B cell (primary cell): ENCODE measurements around the gene VPS8. TPM values are rescaled to one million over a fixed set of nuclear protein-coding genes. Genes with fewer than 3 reads are reported as not detected.

Source experiments
- ATAC-seq: fragments of 200-7000 bp; cut with Tn5 transposase; one replicate; pipeline ENCODE4 v1.10.0; 2021; ENCODE audit warnings: low read depth, mild to moderate bottlenecking, moderate number of reproducible peaks, moderate library complexity
- CTCF ChIA-PET: fragments of 350-600 bp; sonication (Branson Sonifier 250); formaldehyde crosslinking; loops from one replicate; lab custom pipeline; 2021; ENCODE audit warnings: antibody characterized with exemption, inconsistent platforms; lab: Charles Lee
- POLR2A ChIA-PET: fragments of 350-600 bp; sonication (Branson Sonifier 250); formaldehyde crosslinking; loops from one replicate; lab custom pipeline; 2021; ENCODE audit warnings: antibody characterized with exemption; lab: Charles Lee
- DNase-seq: peaks from one replicate; pipeline ENCODE4 v3.0.0; 2013
- H2AFZ ChIP-seq: 2 replicates; pipeline ENCODE4 v1.6.1; 2012; ENCODE audit warnings: mild to moderate bottlenecking, low read depth, low read length; ENCODE audit not compliant: insufficient read depth, poor library complexity, severe bottlenecking
- H3K27ac ChIP-seq, 2 donors: 1 replicate in 1 of 2; 2 replicates in 1 of 2; pipeline ENCODE4 v1.5.1; 2012 to 2013; ENCODE audit warnings: low read length in 2 of 2, mild to moderate bottlenecking in 2 of 2, moderate library complexity in 1 of 2
- H3K27me3 ChIP-seq, 4 experiments: fragments of 200-600 bp in 1 of 4; sonication (generic) in 1 of 4; replicated peaks in 1 of 4; 1 replicate in 2 of 4; 2 replicates in 2 of 4; pipeline versions ENCODE4 v1.6.1 to v1.7.0; 2013 to 2016; ENCODE audit warnings: low read length in 3 of 4, mild to moderate bottlenecking in 2 of 4, mixed read lengths in 1 of 4, moderate library complexity in 1 of 4; ENCODE audit not compliant: insufficient read depth in 4 of 4, control insufficient read depth in 3 of 4; ENCODE audit errors: control extremely low read depth in 1 of 4
- H3K36me3 ChIP-seq, 2 experiments: replicated peaks in 1 of 2; 1 replicate in 1 of 2; 2 replicates in 1 of 2; pipeline versions ENCODE4 v1.6.1 to v1.7.1; 2013; ENCODE audit warnings: low read length in 1 of 2; ENCODE audit not compliant: insufficient read depth in 2 of 2, control insufficient read depth in 1 of 2; ENCODE audit errors: control extremely low read depth in 1 of 2, extremely low read depth in 1 of 2
- H3K4me1 ChIP-seq, 2 donors: fragments of 200-600 bp in 1 of 2; sonication (generic) in 1 of 2; 1 replicate in 1 of 2; 2 replicates in 1 of 2; pipeline versions ENCODE4 v1.5.1 to v1.6.1; 2013 to 2017; ENCODE audit warnings: low read length in 2 of 2; ENCODE audit not compliant: control insufficient read depth in 2 of 2, insufficient read depth in 2 of 2
- H3K4me2 ChIP-seq: replicated peaks from 2 replicates; pipeline ENCODE3; 2012; ENCODE audit warnings: mild to moderate bottlenecking, low read depth, low read length; ENCODE audit not compliant: poor library complexity, severe bottlenecking
- H3K4me3 ChIP-seq, 5 experiments: fragments of 200-600 bp in 1 of 5; sonication (generic) in 1 of 5; 1 replicate in 3 of 5; 2 replicates in 2 of 5; pipeline versions ENCODE4 v1.5.1 to v1.7.0; 2011 to 2016; ENCODE audit warnings: low read length in 4 of 5, mild to moderate bottlenecking in 4 of 5, low read depth in 2 of 5, control low read depth in 1 of 5, moderate library complexity in 1 of 5; ENCODE audit not compliant: insufficient read depth in 1 of 5; ENCODE audit errors: control extremely low read depth in 1 of 5, extremely low read depth in 1 of 5
- H3K79me2 ChIP-seq: fragments of 200-600 bp; sonication (generic); one replicate; pipeline ENCODE4 v1.6.0; 2016; ENCODE audit warnings: low read length; ENCODE audit not compliant: control insufficient read depth, insufficient read depth
- H3K9ac ChIP-seq: fragments of 200-600 bp; sonication (generic); 2 replicates; pipeline ENCODE4 v1.6.1; 2017; ENCODE audit warnings: mild to moderate bottlenecking, low read length, moderate library complexity
- H3K9me3 ChIP-seq, 3 donors: one replicate each; pipeline versions ENCODE4 v1.6.1 to v1.7.1; 2013; ENCODE audit warnings: low read length in 2 of 3; ENCODE audit not compliant: control insufficient read depth in 2 of 3, insufficient read depth in 1 of 3; ENCODE audit errors: control extremely low read depth in 1 of 3
- H4K20me1 ChIP-seq: 2 replicates; pipeline ENCODE4 v1.6.0; 2012; ENCODE audit warnings: mild to moderate bottlenecking, low read length; ENCODE audit not compliant: insufficient read depth, control insufficient read depth, poor library complexity, severe bottlenecking
- H3K27ac Mint-ChIP-seq: one replicate; pipeline ENCODE4 v1.8.0; 2021; ENCODE audit warnings: mixed read lengths
- H3K27me3 Mint-ChIP-seq: one replicate; pipeline ENCODE4 v1.8.0; 2021; ENCODE audit warnings: mixed read lengths
- H3K4me1 Mint-ChIP-seq: one replicate; pipeline ENCODE4 v1.8.0; 2021; ENCODE audit warnings: mixed read lengths
- H3K4me3 Mint-ChIP-seq: one replicate; pipeline ENCODE4 v1.8.0; 2021; ENCODE audit warnings: mixed read lengths
- H3K9me3 Mint-ChIP-seq: one replicate; pipeline ENCODE4 v1.8.0; 2022; ENCODE audit warnings: mixed read lengths; ENCODE audit not compliant: insufficient read depth
- CTCF ChIP-seq: fragments of 200-600 bp; IDR thresholded peaks from one replicate; pipeline ENCODE4 v1.8.0; 2022; ENCODE audit warnings: antibody characterized with exemption, mild to moderate bottlenecking
- EZH2 ChIP-seq: IDR thresholded peaks from 2 replicates; pipeline ENCODE4 v1.6.1; 2012; ENCODE audit warnings: borderline replicate concordance, low read depth, mild to moderate bottlenecking, moderate library complexity, low read length; ENCODE audit not compliant: insufficient read depth, poor library complexity, severe bottlenecking
- WGBS: methylation state at CpG from one replicate; pipeline ENCODE4 v1.1.5; 2013; ENCODE audit warnings: missing lambda C conversion rate; ENCODE audit not compliant: insufficient coverage; 5-methylcytosine and 5-hydroxymethylcytosine counted together
- intact Hi-C: fragments of 100-400 bp; cut with micrococcal nuclease; formaldehyde crosslinking; loops from one replicate; pipeline ENCODE4 v1.10.0; 2022
- polyA plus RNA-seq: library from polyadenylated mRNA; depleted of rRNA; stranded (reverse); fragments of >200 nt; gene quantifications from 2 replicates; pipeline ENCODE4 v1.2.3, GENCODE V29; 2012
- total RNA-seq, 2 donors: library from RNA; stranded (reverse); fragments of 120-200 nt in 1 of 2; gene quantifications; 1 replicate in 1 of 2; 2 replicates in 1 of 2; pipeline versions ENCODE4 v1.2.3 to v1.2.4, GENCODE V29; 2013 to 2022

VPS8 gene
- total and polyA plus RNA-seq, 2 donors (not counting 1 experiment from before 2014, with no cell fraction given), result 18.3 to 95.6 TPM

DNA sequence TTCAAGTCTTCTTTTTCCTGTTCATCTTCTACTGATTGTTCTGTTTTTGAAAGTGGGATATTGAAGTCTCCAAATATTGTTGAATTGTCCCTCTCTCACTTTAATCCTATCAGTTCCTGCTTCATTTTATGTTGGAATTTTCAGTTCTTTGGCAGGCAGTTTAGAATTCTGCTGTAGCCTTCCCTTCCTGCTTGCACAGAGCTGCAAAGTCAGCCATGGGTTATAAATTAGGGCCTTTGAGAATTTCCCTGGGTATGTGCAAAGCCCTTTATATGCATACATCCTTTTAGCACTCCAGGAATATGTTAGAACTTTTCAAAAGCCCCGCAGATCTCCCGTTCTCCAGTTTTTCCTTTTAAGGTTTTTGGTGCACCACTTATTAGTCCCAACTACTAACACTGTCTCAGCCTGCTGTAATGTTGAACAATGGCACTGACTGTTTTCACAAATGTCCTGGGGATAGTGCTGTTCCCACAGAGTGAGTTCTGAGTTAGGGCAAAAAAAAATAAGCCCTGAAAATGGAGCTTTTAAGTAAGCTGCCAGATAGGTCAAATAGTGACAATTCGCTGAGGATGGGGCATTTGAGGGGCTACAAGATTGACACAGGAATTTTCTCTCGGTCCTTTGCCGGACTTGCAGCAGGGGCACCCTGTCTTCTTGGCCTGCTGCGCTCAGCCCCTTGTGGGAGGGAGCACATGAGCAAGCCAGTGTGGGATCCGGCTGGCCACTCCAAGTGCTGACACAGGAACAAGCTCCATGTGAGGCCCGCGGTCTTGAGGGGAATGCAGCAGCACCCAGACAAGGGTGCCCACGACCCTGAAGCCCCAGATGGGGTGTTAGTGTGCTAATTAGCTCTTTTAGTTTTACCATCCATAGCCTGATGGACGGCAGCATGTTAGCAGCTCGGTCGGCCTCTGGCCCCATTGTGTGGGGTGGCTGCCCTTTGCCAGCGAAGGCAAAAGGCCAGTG is 96.0 kb downstream of the VPS8 start:
- H3K9me3 Mint-ChIP-seq, result peaks cover 3% of the 10 kb centered on the region

DNA sequence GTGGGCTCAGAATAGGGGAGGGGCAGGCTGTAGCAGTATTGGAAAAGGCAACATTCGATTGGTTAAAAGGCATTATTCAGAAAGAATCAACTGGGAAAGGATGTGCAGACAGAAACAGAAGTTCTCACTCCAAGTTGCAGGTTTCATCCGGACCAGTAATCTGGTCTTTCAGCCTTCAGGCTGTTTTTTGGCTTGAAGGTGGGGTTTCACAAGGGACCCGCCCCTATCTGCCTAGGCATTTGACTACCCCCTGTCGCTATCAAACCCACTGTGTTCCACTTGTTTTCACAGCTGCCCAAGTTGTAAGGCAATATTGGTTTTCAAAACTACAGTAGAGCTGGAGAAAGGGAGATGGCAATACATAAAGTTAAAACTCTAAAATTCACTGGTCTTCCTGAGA is 96.9 kb downstream of the VPS8 start:
- H3K9me3 ChIP-seq, result peaks cover 0 to 3% (median 0%) of the 10 kb centered on the region in 3 donors
- Mint-ChIP-seq H3K4me1 (no peaks in the 10 kb centered on the region), H3K9me3 (peaks cover 3% of the 10 kb centered on the region), H3K27me3 (no peaks in the 10 kb centered on the region), H3K27ac (no peak overlapping the region), H3K4me3 (no peak overlapping the region)
- H3K36me3 ChIP-seq, result peaks cover 0 to 9% of the 10 kb centered on the region in 2 experiments
- no peak overlapping the region for H3K4me2 ChIP-seq
- no peaks in the 10 kb centered on the region for H4K20me1 ChIP-seq
- DNase-seq, result no peak
- 100% methylated on average over 1 of the region's 4 CpGs for WGBS
- POLR2A ChIA-PET, result no interaction called here
- no peak for ATAC-seq
- H2AFZ ChIP-seq, result no peak overlapping the region
- H3K4me1 ChIP-seq, result no peaks in the 10 kb centered on the region
- no peak overlapping the region for H3K4me3 ChIP-seq
- no peak for TF ChIP-seq CTCF
- intact Hi-C loops, result no loop called here
- CTCF ChIA-PET, result no interaction called here
- no peak overlapping the region for H3K9ac ChIP-seq
- no peaks in the 10 kb centered on the region for H3K27me3 ChIP-seq
- no peaks in the 10 kb centered on the region for H3K79me2 ChIP-seq
- no peak overlapping the region for H3K27ac ChIP-seq

More for the DNA sequence above, 96.0 kb downstream of the VPS8 start:
- ChIA-PET POLR2A (no interaction called here), CTCF (no interaction called here)
- DNase-seq (no peak), ATAC-seq (no peak)
- no peaks in the 10 kb centered on the region for H3K27me3 Mint-ChIP-seq
- no peak overlapping the region for H3K4me2 ChIP-seq
- H3K4me1 Mint-ChIP-seq, result no peaks in the 10 kb centered on the region
- no peaks in the 10 kb centered on the region for H3K79me2 ChIP-seq
- H3K27ac Mint-ChIP-seq, result no peak overlapping the region
- no peaks in the 10 kb centered on the region for H4K20me1 ChIP-seq
- WGBS, result over 99% methylated on average over 14 of the region's 14 CpGs
- no peak overlapping the region for H3K9ac ChIP-seq
- H3K4me1 ChIP-seq, result no peaks in the 10 kb centered on the region
- no peak overlapping the region for H3K27ac ChIP-seq
- TF ChIP-seq EZH2, result no peak
- H2AFZ ChIP-seq, result no peak overlapping the region
- H3K36me3 ChIP-seq, result peaks cover 0 to 9% of the 10 kb centered on the region in 2 experiments
- no peak overlapping the region for H3K4me3 ChIP-seq
- no peaks in the 10 kb centered on the region for H3K27me3 ChIP-seq
- no peak overlapping the region for H3K4me3 Mint-ChIP-seq
- peaks cover 0 to 3% (median 0%) of the 10 kb centered on the region in 3 donors for H3K9me3 ChIP-seq
- intact Hi-C loops, result no loop called here
